Activated CD8-positive, alpha-beta T cell treated with anti-CD3 and anti-CD28 coated beads, Interleukin-2, amount 10 ng/mL, durations not matched to agents 7 days and 5 days (primary cell): ENCODE results near the gene CORO2B. TPM values are rescaled to one million over a fixed set of nuclear protein-coding genes. Genes with fewer than 3 reads are reported as not detected.
A peak's percentile ranks its signal among the peaks of the same experiment; 100 is the strongest.

Experiments used
- ATAC-seq: fragments of 150-1000 bp; cut with Tn5 transposase; one replicate; pipeline ENCODE4 v1.10.0; 2021; ENCODE audit warnings: moderate library complexity
- CTCF ChIA-PET: fragments of 350-600 bp; sonication (Branson Sonifier 250); formaldehyde crosslinking; loops from one replicate; lab custom pipeline; 2021; ENCODE audit warnings: antibody characterized with exemption; lab: Charles Lee
- POLR2A ChIA-PET: fragments of 350-600 bp; sonication (Branson Sonifier 250); formaldehyde crosslinking; loops from one replicate; lab custom pipeline; 2021; ENCODE audit warnings: antibody characterized with exemption; lab: Charles Lee
- DNase-seq: peaks from one replicate; pipeline ENCODE4 v3.0.0-alpha.2; 2020
- H3K27ac Mint-ChIP-seq: one replicate; pipeline ENCODE4 v1.8.0; 2021; ENCODE audit warnings: mild to moderate bottlenecking, mixed read lengths
- H3K27me3 Mint-ChIP-seq: one replicate; pipeline ENCODE4 v1.8.0; 2021; ENCODE audit warnings: low read depth, mixed read lengths
- H3K36me3 Mint-ChIP-seq: one replicate; pipeline ENCODE4 v1.8.0; 2021; ENCODE audit warnings: low read depth, mixed read lengths
- H3K4me1 Mint-ChIP-seq: one replicate; pipeline ENCODE4 v1.8.0; 2021; ENCODE audit warnings: low read depth, mixed read lengths
- H3K4me3 Mint-ChIP-seq: one replicate; pipeline ENCODE4 v1.8.0; 2021; ENCODE audit warnings: mild to moderate bottlenecking, mixed read lengths
- H3K9me3 Mint-ChIP-seq: one replicate; pipeline ENCODE4 v1.8.0; 2022; ENCODE audit warnings: mixed read lengths; ENCODE audit not compliant: insufficient read depth
- total RNA-seq, 2 experiments: library from RNA; stranded (reverse); gene quantifications; one replicate each; pipeline ENCODE4 v1.2.3, GENCODE V29; 2021

CORO2B gene
- total RNA-seq, 2 experiments from 2014 or later = not detected

GRCh38 chr15:68555679-68556037 lies 23.1 kb upstream of the CORO2B start:
- no peak overlapping the region for H3K27ac Mint-ChIP-seq
- DNase-seq (no peak), ATAC-seq (no peak)
- peaks cover 33% of the 10 kb centered on the region for H3K27me3 Mint-ChIP-seq
- H3K9me3 Mint-ChIP-seq = no peaks in the 10 kb centered on the region
- H3K36me3 Mint-ChIP-seq = no peaks in the 10 kb centered on the region
- POLR2A ChIA-PET = no interaction called here
- no peak overlapping the region for H3K4me3 Mint-ChIP-seq
- peaks cover 16% of the 10 kb centered on the region for H3K4me1 Mint-ChIP-seq
- CTCF ChIA-PET = interaction anchor here (0.5 to 6.7 kb wide), 5 partner anchors 14 to 320 kb away, joined by 3 to 57 read pairs (median 4); no protein-coding TSS in a partner anchor

- no peak for DNase-seq
- POLR2A ChIA-PET = no interaction called here
- H3K36me3 Mint-ChIP-seq = no peaks in the 10 kb centered on the region
- no peak overlapping the region for H3K4me3 Mint-ChIP-seq
- CTCF ChIA-PET = interaction anchor here (0.5 to 6.7 kb wide), 4 partner anchors 119 to 319 kb away, joined by 3 to 57 read pairs (median 4); no protein-coding TSS in a partner anchor
- peaks cover 16% of the 10 kb centered on the region for H3K4me1 Mint-ChIP-seq
- ATAC-seq = no peak
- H3K27me3 Mint-ChIP-seq = peaks cover 34% of the 10 kb centered on the region
- H3K27ac Mint-ChIP-seq = no peak overlapping the region
- H3K9me3 Mint-ChIP-seq = no peaks in the 10 kb centered on the region
These were observed 22.4 kb upstream of the CORO2B start for GRCh38 chr15:68556139-68556990.

- H3K36me3 Mint-ChIP-seq = no peaks in the 10 kb centered on the region
- no peak overlapping the region for H3K4me3 Mint-ChIP-seq
- CTCF ChIA-PET = interaction anchor here (1.1 to 6.7 kb wide), 4 partner anchors 9 to 318 kb away, joined by 3 to 57 read pairs (median 3); no protein-coding TSS in a partner anchor
- H3K9me3 Mint-ChIP-seq = no peaks in the 10 kb centered on the region
- no peak for DNase-seq
- ATAC-seq = no peak
- H3K27me3 Mint-ChIP-seq = peaks cover 35% of the 10 kb centered on the region
- H3K4me1 Mint-ChIP-seq = peaks cover 16% of the 10 kb centered on the region
- H3K27ac Mint-ChIP-seq = no peak overlapping the region
- POLR2A ChIA-PET = no interaction called here
These were observed 21.1 kb upstream of the CORO2B start for GRCh38 chr15:68557469-68558317.

- ATAC-seq = no peak
- Mint-ChIP-seq H3K9me3 (no peaks in the 10 kb centered on the region), H3K4me1 (peaks cover 16% of the 10 kb centered on the region), H3K4me3 (peak overlapping the region; percentile 57), H3K36me3 (no peaks in the 10 kb centered on the region), H3K27me3 (peaks cover 40% of the 10 kb centered on the region), H3K27ac (no peak overlapping the region)
- no peak for DNase-seq
- POLR2A ChIA-PET = no interaction called here
- CTCF ChIA-PET = interaction anchor here (0.7 to 6.7 kb wide), 24 partner anchors 9 to 494 kb away, joined by 3 to 65 read pairs (median 4); no protein-coding TSS in a partner anchor
These were observed 20.2 kb upstream of the CORO2B start for GRCh38 chr15:68558318-68559305.

- ATAC-seq (peak; percentile 93), DNase-seq (peak; percentile 76)
- POLR2A ChIA-PET = no interaction called here
- Mint-ChIP-seq H3K4me1 (peaks cover 16% of the 10 kb centered on the region), H3K27ac (no peak overlapping the region), H3K36me3 (no peaks in the 10 kb centered on the region), H3K27me3 (peaks cover 44% of the 10 kb centered on the region), H3K9me3 (no peaks in the 10 kb centered on the region), H3K4me3 (peak overlapping the region; percentile 57)
- CTCF ChIA-PET = interaction anchor here (0.7 to 2.9 kb wide), 25 partner anchors 10 to 493 kb away, joined by 3 to 65 read pairs (median 4); no protein-coding TSS in a partner anchor
These were observed 19.2 kb upstream of the CORO2B start for GRCh38 chr15:68559345-68560310.

- ChIA-PET POLR2A (no interaction called here), CTCF (interaction anchor here (0.9 to 2.9 kb wide), 13 partner anchors 11 to 364 kb away, joined by 3 to 65 read pairs (median 6); no protein-coding TSS in a partner anchor)
- Mint-ChIP-seq H3K27ac (no peak overlapping the region), H3K27me3 (peaks cover 44% of the 10 kb centered on the region), H3K9me3 (no peaks in the 10 kb centered on the region), H3K36me3 (no peaks in the 10 kb centered on the region), H3K4me3 (peak overlapping the region; percentile 29), H3K4me1 (peaks cover 16% of the 10 kb centered on the region)
- DNase-seq (no peak), ATAC-seq (no peak)
These were observed 18.2 kb upstream of the CORO2B start for GRCh38 chr15:68560501-68561113.

GRCh38 chr15:68561171-68561900 lies 17.5 kb upstream of the CORO2B start:
- Mint-ChIP-seq H3K4me3 (no peak overlapping the region), H3K4me1 (peaks cover 16% of the 10 kb centered on the region), H3K9me3 (no peaks in the 10 kb centered on the region), H3K27me3 (peaks cover 44% of the 10 kb centered on the region), H3K27ac (no peak overlapping the region), H3K36me3 (no peaks in the 10 kb centered on the region)
- no peak for DNase-seq
- no peak for ATAC-seq
- ChIA-PET POLR2A (no interaction called here), CTCF (interaction anchor here (1.3 to 2.9 kb wide), 6 partner anchors 12 to 363 kb away, joined by 3 to 65 read pairs (median 18); no protein-coding TSS in a partner anchor)

GRCh38 chr15:68561901-68562300 lies 16.9 kb upstream of the CORO2B start:
- Mint-ChIP-seq H3K27ac (no peak overlapping the region), H3K27me3 (peaks cover 42% of the 10 kb centered on the region), H3K4me3 (no peak overlapping the region), H3K4me1 (peaks cover 16% of the 10 kb centered on the region), H3K36me3 (no peaks in the 10 kb centered on the region), H3K9me3 (no peaks in the 10 kb centered on the region)
- POLR2A ChIA-PET = no interaction called here
- DNase-seq (no peak), ATAC-seq (no peak)
- CTCF ChIA-PET = interaction anchor here (2.0 to 2.9 kb wide), 2 partner anchors 112 to 314 kb away, joined by 5 to 65 read pairs; no protein-coding TSS in a partner anchor

- ChIA-PET CTCF (interaction anchor here (1.1 kb wide), 1 partner anchor 110 kb away, joined by 4 read pairs; no protein-coding TSS in a partner anchor), POLR2A (no interaction called here)
- DNase-seq (no peak), ATAC-seq (no peak)
- Mint-ChIP-seq H3K9me3 (no peaks in the 10 kb centered on the region), H3K4me1 (peaks cover 8% of the 10 kb centered on the region), H3K36me3 (no peaks in the 10 kb centered on the region), H3K27me3 (peaks cover 29% of the 10 kb centered on the region), H3K4me3 (no peak overlapping the region), H3K27ac (no peak overlapping the region)
These were observed 14.6 kb upstream of the CORO2B start for GRCh38 chr15:68564173-68564572.
